ENCODE measurements around the gene CAMSAP3. TPM values are rescaled to one million over a fixed set of nuclear protein-coding genes. Genes with fewer than 3 reads are reported as not detected.

CAMSAP3 gene
- polyA plus RNA-seq, 2 of the 4 experiments (the other 2 are of a cell fraction): 1.3 to 3.6 TPM

DNA sequence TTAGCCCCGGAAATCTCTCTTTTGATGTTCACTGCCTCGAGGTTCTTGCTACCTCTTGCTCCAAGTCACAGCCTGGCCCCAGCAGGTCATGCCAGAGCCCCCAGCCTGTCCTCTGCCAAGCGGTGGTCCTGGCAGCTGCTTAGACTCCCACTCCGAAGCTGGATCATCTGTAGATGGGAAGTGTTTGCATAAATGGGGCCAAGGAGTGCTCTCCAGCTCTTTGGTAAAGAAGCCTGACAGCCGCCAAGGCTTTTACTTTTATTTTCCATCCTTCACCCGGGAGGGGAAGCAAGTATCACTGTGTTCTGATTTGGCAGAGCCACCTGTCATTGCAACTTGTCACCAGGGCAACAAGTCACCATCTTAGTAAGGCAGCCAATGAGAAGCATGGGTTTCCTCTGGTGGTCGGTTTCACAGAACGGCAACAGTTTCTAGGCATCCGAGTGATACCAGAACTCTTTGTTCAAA, 62.6 kb downstream of the CAMSAP3 start:
- FAIRE-seq (no peak), DNase-seq (ENCODE audit: low read depth in 1 of 2, low spot score in 1 of 2) (no peak), ATAC-seq (no peak)
- Histone ChIP-seq H3K4me3 (no peak overlapping the region), H3K9me3 (no peaks in the 10 kb centered on the region), H3K27ac (no peak overlapping the region), H3K4me2 (no peak overlapping the region), H3K4me1 (no peaks in the 10 kb centered on the region)
- 66% methylated on average over 9 of the region's 9 CpGs for WGBS (ENCODE audit: missing lambda C conversion rate)
- CTCF ChIA-PET: interaction anchor here (1.2 to 1.7 kb wide), 2 partner anchors 11 to 23 kb away, joined by 3 to 6 read pairs; partner anchors contain the start of genes RETN and TRAPPC5
- TF ChIP-seq NFE2L2 (conservative IDR thresholded peaks at IDR 0.05; ENCODE audit: low read length) (no peak), JUNB (IDR thresholded peaks at IDR 0.05) (no peak), ESRRA (IDR thresholded peaks at IDR 0.05; ENCODE audit: borderline replicate concordance, low read length) (no peak), TP53 (CRISPR knock-in tag; IDR thresholded peaks at IDR 0.05) (no peak), POLR2AphosphoS2 (conservative IDR thresholded peaks at IDR 0.05; ENCODE audit: low read length) (no peak), CEBPB (IDR thresholded peaks at IDR 0.05) (no peak), BHLHE40 (IDR thresholded peaks at IDR 0.05; ENCODE audit: low read depth, low read length) (no peak), ZC3H11A (IDR thresholded peaks at IDR 0.05) (no peak), CHD4 (IDR thresholded peaks at IDR 0.05; ENCODE audit: borderline replicate concordance) (no peak), NPAS2 (CRISPR knock-in tag; IDR thresholded peaks at IDR 0.05; ENCODE audit: borderline replicate concordance) (no peak), RARB (CRISPR knock-in tag; IDR thresholded peaks at IDR 0.05) (no peak), MYC (IDR thresholded peaks at IDR 0.05; ENCODE audit: borderline replicate concordance, low read length) (no peak), CHD2 (IDR thresholded peaks at IDR 0.05; ENCODE audit: low read length, partially characterized antibody) (no peak)
- POLR2A ChIA-PET: no interaction called here

DNA sequence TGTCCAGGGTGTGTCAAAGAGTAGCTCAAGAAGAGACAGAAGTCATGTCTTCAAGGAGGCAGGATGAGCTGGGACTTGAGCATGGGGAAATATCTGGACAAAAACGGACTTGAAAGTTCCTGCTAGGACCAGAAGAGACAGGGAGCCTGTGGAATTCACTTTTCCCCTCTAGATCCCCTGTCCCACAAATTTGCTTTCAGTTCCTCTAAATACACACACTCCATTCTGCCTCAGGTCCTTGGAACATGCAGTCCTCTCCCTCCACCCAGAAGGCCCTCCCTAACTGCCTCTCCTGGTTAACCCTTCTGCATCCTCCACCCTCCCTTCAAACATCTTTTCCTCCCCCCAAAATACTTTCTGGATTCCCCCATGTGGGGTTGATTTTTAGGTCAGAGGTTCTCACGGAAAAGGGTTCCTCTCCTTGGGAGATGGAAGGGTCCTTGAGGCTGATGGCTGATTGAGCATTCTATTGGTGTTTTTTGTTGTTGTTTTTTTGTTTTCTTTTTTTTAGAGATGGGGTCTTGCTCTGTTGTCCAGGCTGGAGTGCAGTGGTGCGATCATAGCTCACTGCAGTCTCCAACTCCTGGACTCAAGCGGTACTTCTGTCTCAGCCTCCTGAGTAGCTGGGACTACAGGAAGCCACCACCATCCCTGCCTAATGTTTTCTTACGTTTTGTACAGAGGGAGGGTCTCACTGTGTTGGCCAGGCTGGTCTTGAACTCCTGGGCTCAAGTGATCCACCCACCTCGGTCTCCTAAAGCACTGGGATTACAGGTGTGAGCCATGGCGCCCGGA, 66.3 kb downstream of the CAMSAP3 start:
- Histone ChIP-seq H3K27ac (no peak overlapping the region), H3K4me2 (no peak overlapping the region), H3K4me1 (no peaks in the 10 kb centered on the region), H3K4me3 (no peak overlapping the region), H3K9me3 (no peaks in the 10 kb centered on the region)
- ChIA-PET CTCF (interaction anchor here (0.8 to 3.8 kb wide), 4 partner anchors 10 to 139 kb away, joined by 3 to 18 read pairs (median 10); partner anchors contain the start of gene TRAPPC5), POLR2A (no interaction called here)
- DNase-seq (ENCODE audit: low read depth in 1 of 2, low spot score in 1 of 2): no peak
- ATAC-seq: no peak
- no peak for TF ChIP-seq MAZ (IDR thresholded peaks at IDR 0.05; ENCODE audit: borderline replicate concordance, low read depth, low read length)
- TF ChIP-seq, protein P1, sequence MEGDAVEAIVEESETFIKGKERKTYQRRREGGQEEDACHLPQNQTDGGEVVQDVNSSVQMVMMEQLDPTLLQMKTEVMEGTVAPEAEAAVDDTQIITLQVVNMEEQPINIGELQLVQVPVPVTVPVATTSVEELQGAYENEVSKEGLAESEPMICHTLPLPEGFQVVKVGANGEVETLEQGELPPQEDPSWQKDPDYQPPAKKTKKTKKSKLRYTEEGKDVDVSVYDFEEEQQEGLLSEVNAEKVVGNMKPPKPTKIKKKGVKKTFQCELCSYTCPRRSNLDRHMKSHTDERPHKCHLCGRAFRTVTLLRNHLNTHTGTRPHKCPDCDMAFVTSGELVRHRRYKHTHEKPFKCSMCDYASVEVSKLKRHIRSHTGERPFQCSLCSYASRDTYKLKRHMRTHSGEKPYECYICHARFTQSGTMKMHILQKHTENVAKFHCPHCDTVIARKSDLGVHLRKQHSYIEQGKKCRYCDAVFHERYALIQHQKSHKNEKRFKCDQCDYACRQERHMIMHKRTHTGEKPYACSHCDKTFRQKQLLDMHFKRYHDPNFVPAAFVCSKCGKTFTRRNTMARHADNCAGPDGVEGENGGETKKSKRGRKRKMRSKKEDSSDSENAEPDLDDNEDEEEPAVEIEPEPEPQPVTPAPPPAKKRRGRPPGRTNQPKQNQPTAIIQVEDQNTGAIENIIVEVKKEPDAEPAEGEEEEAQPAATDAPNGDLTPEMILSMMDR (IDR thresholded peaks at IDR 0.05): no peak
- TF ChIP-seq MYC (IDR thresholded peaks at IDR 0.05; ENCODE audit: borderline replicate concordance, low read length): no peak
- TF ChIP-seq, protein P2, sequence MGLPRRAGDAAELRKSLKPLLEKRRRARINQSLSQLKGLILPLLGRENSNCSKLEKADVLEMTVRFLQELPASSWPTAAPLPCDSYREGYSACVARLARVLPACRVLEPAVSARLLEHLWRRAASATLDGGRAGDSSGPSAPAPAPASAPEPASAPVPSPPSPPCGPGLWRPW (IDR thresholded peaks at IDR 0.05): no peak
- TF ChIP-seq, protein P3, sequence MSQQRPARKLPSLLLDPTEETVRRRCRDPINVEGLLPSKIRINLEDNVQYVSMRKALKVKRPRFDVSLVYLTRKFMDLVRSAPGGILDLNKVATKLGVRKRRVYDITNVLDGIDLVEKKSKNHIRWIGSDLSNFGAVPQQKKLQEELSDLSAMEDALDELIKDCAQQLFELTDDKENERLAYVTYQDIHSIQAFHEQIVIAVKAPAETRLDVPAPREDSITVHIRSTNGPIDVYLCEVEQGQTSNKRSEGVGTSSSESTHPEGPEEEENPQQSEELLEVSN (IDR thresholded peaks at IDR 0.05; ENCODE audit: borderline replicate concordance, low read depth): no peak
- TF ChIP-seq NPAS2 (CRISPR knock-in tag; IDR thresholded peaks at IDR 0.05; ENCODE audit: borderline replicate concordance): no peak
- TF ChIP-seq HOXB13 (CRISPR knock-in tag; IDR thresholded peaks at IDR 0.05; ENCODE audit: low read depth): no peak
- TF ChIP-seq RAD21 (conservative IDR thresholded peaks at IDR 0.05 in 1 of 2, IDR thresholded peaks at IDR 0.05 in 1 of 2): no peak
- no peak for TF ChIP-seq EP300 (IDR thresholded peaks at IDR 0.05)
- no peak for TF ChIP-seq PHF8 (IDR thresholded peaks at IDR 0.05; ENCODE audit: borderline replicate concordance, low read depth)
- FAIRE-seq: no peak
- WGBS (ENCODE audit: missing lambda C conversion rate): 62% methylated on average over 8 of the region's 8 CpGs
